Stimulated activated CD4-positive, alpha-beta T cell treated with anti-CD3 and anti-CD28 coated beads, Interleukin-1b, Interleukin-23, amount 100 ng/mL, for 24 hours (primary cell): ENCODE data around the gene TRAF2.
"Not testable (repeated sequence)": the region's sequence is repeated elsewhere in the genome, so short reads cannot be mapped to it uniquely, and the experiment has no call there.

Experiments
- DNase-seq, 4 experiments: peaks; one replicate each; pipeline ENCODE4 v3.0.0-alpha.2; 2020; ENCODE audit warnings: low read depth in 4 of 4, low spot score in 1 of 4

Gene TRAF2

GRCh38 chr9:136885950-136886578 lies at the start of gene TRAF2:
Gene TRAF2 (plus strand): TSS chr9:136886516. CDS start chr9:136898741, 12,225 bp downstream.
- peak; percentile 83 to 96 (median 93) for DNase-seq

GRCh38 chr9:136837146-136837855 lies 49.0 kb upstream of the TRAF2 start:
- no peak for DNase-seq

- DNase-seq = not testable (repeated sequence)
These were observed 48.4 kb upstream of the TRAF2 start for GRCh38 chr9:136837856-136838277.

- no peak for DNase-seq
These were observed 47.7 kb upstream of the TRAF2 start for GRCh38 chr9:136838314-136839228.

GRCh38 chr9:136839229-136840139 lies 46.8 kb upstream of the TRAF2 start:
- DNase-seq = no peak

- no peak for DNase-seq
These were observed 46.0 kb upstream of the TRAF2 start for GRCh38 chr9:136840140-136840876.

GRCh38 chr9:136840877-136841645 lies 45.3 kb upstream of the TRAF2 start:
- no peak for DNase-seq

GRCh38 chr9:136841646-136842379 lies 44.5 kb upstream of the TRAF2 start:
- DNase-seq = not testable (repeated sequence)

- DNase-seq = peak; percentile 43 to 73 (median 56)
These were observed 43.9 kb upstream of the TRAF2 start, which contains the start of gene AJM1 for GRCh38 chr9:136842380-136842948. Gene AJM1 (plus strand): TSS chr9:136842478. CDS start chr9:136844415, 1,937 bp downstream.

GRCh38 chr9:136843159-136843800 lies 43.0 kb upstream of the TRAF2 start:
- DNase-seq = not testable (repeated sequence)

GRCh38 chr9:136843801-136844740 lies 42.2 kb upstream of the TRAF2 start:
- peak in 3 of 4 experiments; percentile 35 to 47 (median 42) for DNase-seq

- no peak for DNase-seq
These were observed 41.4 kb upstream of the TRAF2 start for GRCh38 chr9:136844761-136845464.

GRCh38 chr9:136845465-136846260 lies 40.7 kb upstream of the TRAF2 start:
- no peak for DNase-seq

- no peak for DNase-seq
These were observed 39.8 kb upstream of the TRAF2 start for GRCh38 chr9:136846376-136847087.
